HG03354 (cell line): ENCODE data around the gene GALNT9.
"Not testable (repeated sequence)": the region's sequence is repeated elsewhere in the genome, so short reads cannot be mapped to it uniquely, and the experiment has no call there.

ENCODE experiments used
- ATAC-seq: cut with Tn5 transposase; IDR thresholded peaks from one replicate; pipeline ENCODE4 v1.9.1; 2021; ENCODE audit warnings: mild to moderate bottlenecking; ENCODE audit not compliant: unreplicated experiment, poor library complexity, severe bottlenecking

The GALNT9 gene

DNA sequence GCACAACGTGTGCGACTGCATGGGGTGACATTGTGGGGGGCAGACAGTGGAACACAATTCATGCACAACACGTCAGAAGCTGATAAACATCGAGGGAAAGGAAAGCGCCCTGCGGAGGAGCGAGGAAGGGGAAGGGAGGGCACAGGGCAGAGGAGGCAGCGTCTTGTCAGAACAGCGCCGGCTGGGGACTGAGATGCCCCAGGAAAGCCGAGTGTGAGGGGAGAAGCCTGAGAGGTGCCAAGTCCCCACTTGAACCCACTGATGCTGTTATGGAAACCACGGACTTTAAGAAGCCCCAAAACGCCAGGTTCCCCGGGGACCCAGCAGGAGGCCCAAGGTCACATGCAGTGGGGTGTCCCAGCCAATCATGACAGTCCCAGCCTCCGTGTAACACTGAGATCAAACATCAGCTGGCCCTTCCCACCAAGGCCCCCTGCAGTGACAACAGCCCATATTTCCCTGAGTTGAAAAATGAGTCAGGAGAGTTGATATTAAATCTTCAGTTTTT lies 70.0 kb downstream of the GALNT9 start:
- no peak for ATAC-seq

DNA sequence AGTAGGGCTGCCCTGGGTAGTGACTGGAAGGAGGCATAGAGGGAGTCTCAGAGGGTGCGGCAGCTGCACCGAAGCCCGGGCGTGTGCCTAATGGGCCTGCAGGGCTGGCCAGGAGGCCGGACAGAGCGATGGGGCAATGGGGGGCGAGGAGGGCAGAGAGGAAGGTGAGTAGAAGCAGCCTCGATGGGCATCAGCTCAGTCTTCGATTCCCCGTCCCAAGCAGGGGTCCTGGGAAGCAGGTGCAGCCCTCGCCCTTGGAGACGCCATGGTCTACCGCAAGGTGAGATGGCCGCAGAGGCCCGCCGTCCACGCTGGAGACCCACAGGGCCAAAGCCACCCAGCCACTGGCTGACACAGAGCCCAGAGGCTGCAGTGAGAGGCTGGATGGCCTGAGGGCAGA lies 70.8 kb downstream of the GALNT9 start:
- ATAC-seq = no peak

DNA sequence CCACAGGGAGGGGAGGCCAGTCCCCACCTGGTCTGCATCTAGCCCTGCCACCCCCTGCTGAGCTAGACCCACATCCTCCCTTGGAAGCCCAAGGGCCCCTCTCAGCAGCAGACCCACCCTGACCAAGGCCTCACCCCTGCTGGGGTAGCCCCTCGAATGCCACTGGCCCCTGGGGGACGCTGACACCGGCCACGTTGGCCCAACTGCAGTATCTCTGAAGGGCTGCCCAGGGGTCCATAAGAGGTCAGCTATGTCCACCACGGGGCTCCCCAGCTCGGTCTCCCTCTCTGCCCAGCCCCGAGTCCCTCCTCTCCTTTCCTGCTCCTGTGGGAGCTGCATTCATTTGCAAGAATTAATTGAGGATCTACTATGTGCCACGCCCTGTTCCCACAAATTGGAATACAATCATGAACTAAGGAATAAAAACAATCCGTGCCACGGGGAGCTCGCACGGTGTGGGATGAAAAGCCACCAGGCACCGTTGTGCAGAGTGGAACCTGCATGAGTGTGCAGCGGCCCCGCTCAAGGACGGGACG lies 71.4 kb downstream of the GALNT9 start:
- no peak for ATAC-seq

DNA sequence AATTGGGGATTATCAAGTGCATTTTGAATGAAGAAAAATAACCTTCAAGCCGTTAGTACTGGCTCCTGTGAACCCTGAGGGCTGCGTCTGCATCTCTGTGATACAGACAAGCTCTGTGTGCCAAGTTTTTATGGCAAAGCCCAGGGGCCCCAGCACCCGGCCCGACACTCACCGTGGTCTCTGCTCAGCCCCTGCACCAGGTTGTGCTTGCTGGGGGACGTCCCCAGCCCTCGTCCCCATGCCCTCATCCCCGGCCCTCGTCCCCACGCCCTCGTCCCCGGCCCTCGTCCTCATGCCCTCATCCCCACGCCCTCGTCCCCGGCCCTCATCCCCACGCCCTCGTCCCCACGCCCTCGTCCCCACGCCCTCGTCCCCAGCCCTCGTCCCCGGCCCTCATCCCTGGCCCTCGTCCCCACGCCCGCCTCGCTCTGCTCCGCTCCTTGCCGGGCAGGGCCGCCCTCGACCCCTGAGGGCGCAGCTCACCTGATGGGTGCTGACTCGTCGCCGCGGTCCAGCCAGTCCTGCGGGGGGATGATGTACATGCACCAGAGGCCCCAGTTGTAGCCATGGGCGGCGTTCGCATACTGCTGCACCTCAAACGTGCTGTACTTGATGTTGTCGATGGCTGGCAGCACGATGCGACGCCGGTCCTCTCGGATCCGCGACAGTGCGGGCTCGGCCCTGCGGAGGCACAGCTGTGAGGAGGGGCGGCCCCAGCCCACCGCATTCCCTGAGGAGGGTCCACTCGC lies 72.0 kb downstream of the GALNT9 start:
- no peak for ATAC-seq

GRCh38 chr12:132256646-132257045 lies 72.7 kb downstream of the GALNT9 start:
- ATAC-seq = no peak

DNA sequence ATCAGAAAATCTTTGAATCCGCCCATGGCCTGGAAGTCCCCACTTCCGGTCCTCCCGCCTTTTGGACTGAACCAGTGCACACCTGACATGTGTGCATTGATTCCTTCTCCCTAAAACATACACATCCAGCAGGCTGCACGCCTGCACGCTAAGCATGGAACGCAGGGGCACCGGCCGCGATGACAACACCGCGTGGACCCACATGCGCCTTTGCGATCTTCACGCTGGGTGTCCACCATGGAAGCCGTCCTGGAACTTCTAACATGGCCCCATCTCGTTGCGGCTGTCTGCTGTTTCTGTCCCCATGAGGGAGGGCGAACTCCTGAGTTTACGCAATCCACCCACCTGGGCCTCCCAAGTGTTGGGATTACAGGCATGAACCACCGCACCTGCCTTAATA lies 73.7 kb downstream of the GALNT9 start:
- no peak for ATAC-seq

- ATAC-seq = no peak
These were observed 75.5 kb downstream of the GALNT9 start for GRCh38 chr12:132253698-132254480.

DNA sequence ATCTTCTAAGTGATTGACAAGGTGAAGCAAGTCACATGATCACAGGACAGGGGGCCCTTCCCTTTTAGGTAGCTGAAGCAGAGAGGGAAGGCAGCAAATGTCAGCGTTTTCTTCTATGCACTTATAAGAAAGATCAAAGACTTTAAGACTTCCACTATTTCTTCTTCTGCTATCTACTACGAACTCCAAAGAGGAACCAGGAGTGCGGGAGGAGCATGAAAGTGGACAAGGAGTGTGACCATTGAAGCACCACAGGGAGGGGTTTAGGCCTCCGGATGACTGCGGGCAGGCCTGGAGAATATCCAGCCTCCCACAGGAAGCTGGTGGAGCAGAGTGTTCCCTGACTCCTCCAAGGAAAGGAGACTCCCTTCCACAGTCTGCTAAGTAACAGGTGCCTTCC lies 76.4 kb downstream of the GALNT9 start:
- not testable (repeated sequence) for ATAC-seq

DNA sequence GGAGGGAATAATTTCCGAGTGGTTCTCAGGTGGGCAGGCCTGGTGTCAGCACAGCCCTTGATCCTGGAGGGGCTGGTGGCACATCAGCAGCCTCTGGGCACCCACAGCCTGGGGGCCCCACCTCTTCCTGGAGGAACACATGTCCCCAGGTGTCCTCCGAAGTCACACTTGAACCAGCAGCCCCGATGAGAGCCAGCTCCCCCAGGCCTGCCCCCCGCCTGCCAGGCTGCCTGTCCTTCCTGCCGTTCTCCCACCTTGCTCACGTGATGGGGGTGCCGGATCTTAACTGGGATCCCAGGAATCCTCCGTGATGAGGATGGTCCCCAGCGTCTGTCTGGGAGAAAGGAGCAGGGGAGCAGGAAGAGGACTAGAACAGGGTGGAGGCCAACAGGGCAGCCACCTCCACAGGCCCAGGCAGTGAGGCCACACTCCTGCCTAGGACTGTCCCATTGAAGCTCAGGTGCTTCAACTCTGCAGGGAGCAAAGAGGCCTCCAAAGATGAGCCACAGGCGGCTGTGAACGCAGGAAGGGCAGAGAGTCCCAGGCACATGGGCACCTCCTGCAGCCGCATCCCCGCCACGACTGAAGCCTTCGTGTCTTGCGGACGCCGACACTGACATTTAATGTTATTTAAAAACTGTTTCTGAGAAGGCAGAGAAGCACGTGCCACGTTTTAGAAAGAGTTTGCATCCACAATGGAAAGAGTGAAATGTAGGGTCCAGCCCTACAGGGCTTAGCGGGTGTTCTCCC lies 77.5 kb downstream of the GALNT9 start:
- ATAC-seq = no peak

GRCh38 chr12:132251310-132251709 lies 78.1 kb downstream of the GALNT9 start:
- no peak for ATAC-seq

DNA sequence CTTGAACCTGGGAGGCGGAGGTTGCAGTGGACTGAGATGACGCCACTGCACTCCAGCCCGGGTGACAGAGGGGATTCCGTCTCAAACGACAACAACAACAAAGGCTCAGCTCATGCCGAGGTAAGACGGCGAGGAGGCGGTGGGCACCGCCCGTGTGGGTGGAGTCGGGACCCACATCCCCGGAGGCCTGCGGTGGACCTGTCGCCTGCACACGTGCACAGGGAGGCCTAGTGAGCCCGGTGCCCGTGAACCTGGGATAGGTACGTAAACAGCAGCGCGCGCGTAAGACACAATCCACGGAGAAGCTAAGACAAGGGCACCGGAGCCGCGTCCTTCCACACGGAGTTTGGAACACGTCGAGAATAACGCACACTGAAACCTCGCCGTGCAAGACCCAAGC lies 78.7 kb downstream of the GALNT9 start:
- no peak for ATAC-seq

- ATAC-seq = no peak
These were observed 79.5 kb downstream of the GALNT9 start for GRCh38 chr12:132249689-132250478.

DNA sequence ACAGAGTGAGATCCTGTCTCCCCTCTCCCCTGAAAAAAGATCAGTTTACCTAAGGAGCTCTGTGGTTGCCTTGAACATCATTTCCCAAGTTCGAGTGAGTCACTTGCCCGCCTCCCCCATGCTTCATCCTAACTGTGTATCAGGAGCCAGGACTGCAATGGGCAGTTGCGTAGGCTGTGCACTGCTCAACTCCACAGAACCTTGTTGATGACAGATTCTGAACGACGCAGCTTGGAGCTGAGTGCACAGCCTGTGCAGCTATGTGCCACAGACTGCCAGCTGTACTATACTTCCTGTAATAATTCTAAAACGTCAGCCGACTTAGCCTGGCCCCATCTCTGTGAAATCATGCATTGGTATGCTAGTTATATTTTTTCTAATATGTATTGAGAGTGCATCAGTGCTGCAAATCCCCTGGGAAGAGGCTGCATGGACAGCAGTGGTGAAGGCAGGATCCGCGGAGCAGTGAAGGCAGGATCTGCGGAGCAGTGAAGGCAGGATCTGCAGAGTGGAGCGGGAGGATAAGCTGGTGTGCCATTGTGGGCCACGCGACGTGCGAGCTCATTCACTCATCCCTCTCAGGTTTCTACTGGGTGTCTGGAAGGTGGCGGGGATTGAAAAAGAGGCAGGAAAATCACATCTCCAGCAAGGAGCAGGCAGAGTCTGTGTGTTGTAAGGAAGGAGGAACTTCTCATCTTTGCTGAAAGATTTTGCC lies 80.8 kb downstream of the GALNT9 start:
- no peak for ATAC-seq

DNA sequence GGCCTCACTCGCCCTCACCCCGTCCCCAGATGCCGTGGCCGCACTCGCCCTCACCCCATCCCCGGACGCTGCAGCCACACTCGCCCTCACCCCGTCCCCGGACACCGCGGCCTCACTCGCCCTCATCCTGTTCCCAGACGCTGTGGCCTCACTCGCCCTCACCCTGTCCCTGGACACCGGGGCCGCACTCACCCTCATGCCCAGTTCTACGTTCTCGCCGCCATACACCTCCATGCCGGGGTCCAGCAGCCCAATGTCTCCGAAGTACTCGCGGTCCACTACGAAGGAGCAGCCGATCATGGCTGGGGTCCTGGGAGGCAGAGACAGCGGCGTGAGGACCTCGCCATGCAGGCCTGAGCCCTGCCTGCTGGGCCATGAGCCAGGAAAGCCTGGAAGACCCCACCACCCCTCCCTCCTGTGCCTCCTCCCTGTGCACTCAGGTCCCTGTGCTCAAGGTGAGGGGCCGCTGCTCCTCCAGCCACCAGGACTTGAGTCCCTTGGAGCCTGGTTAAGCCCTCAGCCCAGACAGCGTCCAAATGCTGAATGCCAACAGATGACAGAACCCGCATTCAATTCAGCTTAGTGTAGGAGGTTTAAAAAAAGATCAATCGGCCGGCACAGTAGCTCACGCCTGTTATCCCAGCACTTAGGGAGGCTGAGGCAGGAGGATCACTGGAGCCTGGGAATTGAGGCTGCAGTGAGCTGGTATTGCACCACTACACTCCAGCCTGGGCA lies 81.5 kb downstream of the GALNT9 start:
- no peak for ATAC-seq

GRCh38 chr12:132246997-132247717 lies 82.2 kb downstream of the GALNT9 start:
- no peak for ATAC-seq

DNA sequence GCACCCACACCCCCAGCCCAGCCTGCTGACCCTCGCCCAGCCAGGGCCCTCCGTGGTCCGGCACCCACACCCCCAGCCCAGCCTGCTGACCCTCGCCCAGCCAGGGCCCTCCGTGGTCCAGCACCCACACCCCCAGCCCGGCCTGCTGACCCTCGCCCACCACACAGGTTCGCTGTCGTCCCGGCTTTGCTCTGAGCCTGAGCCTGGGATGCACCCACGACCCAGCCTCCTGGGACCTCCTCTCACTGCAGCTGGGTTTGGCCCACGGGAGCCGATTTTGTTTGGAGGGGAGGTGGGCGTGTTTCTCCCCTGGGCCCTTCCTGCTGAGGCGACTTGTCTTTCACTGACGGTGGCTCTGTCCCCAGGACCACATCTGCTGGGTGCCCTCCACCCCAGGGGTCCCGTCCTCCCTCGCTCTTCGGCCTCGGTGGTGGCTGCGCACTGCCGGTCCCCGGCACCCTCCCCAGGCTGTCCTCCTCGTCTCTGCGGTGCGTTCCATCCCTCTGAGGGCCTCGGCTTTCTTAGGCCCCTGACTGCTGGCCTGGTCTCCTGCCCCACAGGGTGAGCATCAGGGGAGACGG lies 83.8 kb downstream of the GALNT9 start:
- ATAC-seq = no peak

DNA sequence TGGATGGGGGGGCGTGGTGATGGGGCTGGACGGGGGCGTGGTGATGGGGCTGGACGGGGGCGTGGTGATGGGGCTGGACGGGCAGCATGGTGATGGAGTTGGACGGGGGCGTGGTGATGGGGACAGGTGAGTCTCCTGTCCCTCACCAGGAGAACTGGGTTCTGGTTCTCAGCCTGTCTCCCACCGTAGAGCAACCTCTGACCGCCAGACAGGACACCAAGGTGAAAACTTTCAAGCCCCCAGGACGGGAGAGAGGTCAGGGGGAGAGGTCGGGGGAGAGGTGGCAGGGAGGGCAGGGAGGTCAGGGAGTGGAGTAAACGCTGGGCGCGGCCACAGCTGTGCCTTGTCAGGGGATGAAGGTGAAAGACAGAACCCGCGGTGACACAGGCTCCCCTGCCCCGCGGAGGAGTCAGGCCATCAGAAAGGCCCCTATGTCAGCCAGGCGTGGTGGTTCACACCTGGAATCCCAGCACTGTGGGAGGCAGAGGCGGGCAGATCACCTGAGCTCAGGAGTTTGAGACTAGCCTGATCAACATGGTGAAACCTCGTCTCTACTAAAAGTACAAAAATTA lies 84.6 kb downstream of the GALNT9 start:
- no peak for ATAC-seq
